ENCODE results near the gene LCE3C. TPM values are rescaled to one million over a fixed set of nuclear protein-coding genes. Genes with fewer than 3 reads are reported as not detected.

Gene LCE3C
- total and polyA plus RNA-seq, 7 experiments from 2014 or later: not detected

- peaks cover 0 to 4% (median 0%) of the 10 kb centered on the region in 7 donors for H3K4me1 Mint-ChIP-seq
- CTCF ChIA-PET: no interaction called here
- Histone ChIP-seq H3K4me1 (ENCODE audit: control insufficient read depth in 2 of 2, insufficient read depth in 2 of 2, low read length in 2 of 2) (no peaks in the 10 kb centered on the region), H3K9me3 (ENCODE audit: control insufficient read depth in 2 of 3, low read length in 3 of 3) (no peaks in the 10 kb centered on the region), H3K27me3 (ENCODE audit: control insufficient read depth in 2 of 2, insufficient read depth in 2 of 2, low read length in 2 of 2) (peaks cover 0 to 5% of the 10 kb centered on the region in 2 donors), H3K36me3 (ENCODE audit: control insufficient read depth in 2 of 3, insufficient read depth in 3 of 3, low read length in 3 of 3) (no peaks in the 10 kb centered on the region), H3K4me3 (ENCODE audit: low read length) (no peak overlapping the region), H3K27ac (ENCODE audit: low read depth, low read length) (no peak overlapping the region)
- no peak overlapping the region for H3K4me3 Mint-ChIP-seq
- peaks cover 7 to 64% (median 48%) of the 10 kb centered on the region in 5 donors for H3K27me3 Mint-ChIP-seq
- DNase-seq: no peak
- no peaks in the 10 kb centered on the region for H3K36me3 Mint-ChIP-seq
- peaks cover 0 to 8% (median 2%) of the 10 kb centered on the region in 11 donors for H3K9me3 Mint-ChIP-seq
- intact Hi-C loops (cut with micrococcal nuclease): no loop called here
- POLR2A ChIA-PET: no interaction called here
- no peak overlapping the region for H3K27ac Mint-ChIP-seq
- ATAC-seq: no peak
These were observed 26.7 kb downstream of the LCE3C start for GRCh38 chr1:152626744-152627143.

- Mint-ChIP-seq H3K4me1 (no peaks in the 10 kb centered on the region), H3K27me3 (peaks cover 16 to 43% (median 32%) of the 10 kb centered on the region in 5 donors), H3K27ac (peak overlapping the region in 1 of 9 donors; percentile 4), H3K9me3 (peaks cover 0 to 16% (median 2%) of the 10 kb centered on the region in 11 donors), H3K4me3 (no peak overlapping the region), H3K36me3 (no peaks in the 10 kb centered on the region)
- H3K9me3 ChIP-seq (ENCODE audit: control insufficient read depth in 2 of 3, low read length in 3 of 3): no peaks in the 10 kb centered on the region
- no peak overlapping the region for H3K27ac ChIP-seq (ENCODE audit: low read depth, low read length)
- ChIA-PET CTCF (no interaction called here), POLR2A (no interaction called here)
- peaks cover 0 to 5% of the 10 kb centered on the region in 2 donors for H3K27me3 ChIP-seq (ENCODE audit: control insufficient read depth in 2 of 2, insufficient read depth in 2 of 2, low read length in 2 of 2)
- intact Hi-C loops (cut with micrococcal nuclease): no loop called here
- DNase-seq: no peak
- no peak overlapping the region for H3K4me3 ChIP-seq (ENCODE audit: low read length)
- no peaks in the 10 kb centered on the region for H3K4me1 ChIP-seq (ENCODE audit: control insufficient read depth in 2 of 2, insufficient read depth in 2 of 2, low read length in 2 of 2)
- no peaks in the 10 kb centered on the region for H3K36me3 ChIP-seq (ENCODE audit: control insufficient read depth in 2 of 3, insufficient read depth in 3 of 3, low read length in 3 of 3)
- no peak for ATAC-seq
These were observed 30.6 kb downstream of the LCE3C start for GRCh38 chr1:152630596-152630995.

GRCh38 chr1:152640351-152640750, 40.3 kb downstream of the LCE3C start:
- H3K4me1 Mint-ChIP-seq: peaks cover 0 to 2% (median 0%) of the 10 kb centered on the region in 7 donors
- H3K27me3 Mint-ChIP-seq: peaks cover 5 to 22% (median 11%) of the 10 kb centered on the region in 5 donors
- H3K9me3 Mint-ChIP-seq: peaks cover 0 to 12% (median 0%) of the 10 kb centered on the region in 11 donors
- no peak for DNase-seq
- Histone ChIP-seq H3K4me1 (ENCODE audit: control insufficient read depth in 2 of 2, insufficient read depth in 2 of 2, low read length in 2 of 2) (no peaks in the 10 kb centered on the region), H3K4me3 (ENCODE audit: low read length) (no peak overlapping the region), H3K27me3 (ENCODE audit: control insufficient read depth in 2 of 2, insufficient read depth in 2 of 2, low read length in 2 of 2) (no peaks in the 10 kb centered on the region), H3K9me3 (ENCODE audit: control insufficient read depth in 2 of 3, low read length in 3 of 3) (no peaks in the 10 kb centered on the region), H3K27ac (ENCODE audit: low read depth, low read length) (no peak overlapping the region), H3K36me3 (ENCODE audit: control insufficient read depth in 2 of 3, insufficient read depth in 3 of 3, low read length in 3 of 3) (no peaks in the 10 kb centered on the region)
- no peak overlapping the region for H3K27ac Mint-ChIP-seq
- H3K36me3 Mint-ChIP-seq: no peaks in the 10 kb centered on the region
- ChIA-PET POLR2A (no interaction called here), CTCF (no interaction called here)
- no peak overlapping the region for H3K4me3 Mint-ChIP-seq
- intact Hi-C loops (cut with micrococcal nuclease): no loop called here
- no peak for ATAC-seq

- Mint-ChIP-seq H3K36me3 (no peaks in the 10 kb centered on the region), H3K27me3 (peaks cover 9 to 42% (median 29%) of the 10 kb centered on the region in 5 donors), H3K4me1 (peaks cover 0 to 2% (median 0%) of the 10 kb centered on the region in 7 donors), H3K4me3 (no peak overlapping the region), H3K27ac (no peak overlapping the region), H3K9me3 (peaks cover 0 to 10% (median 0%) of the 10 kb centered on the region in 11 donors)
- no peaks in the 10 kb centered on the region for H3K36me3 ChIP-seq (ENCODE audit: control insufficient read depth in 2 of 3, insufficient read depth in 3 of 3, low read length in 3 of 3)
- CTCF ChIA-PET: no interaction called here
- no peaks in the 10 kb centered on the region for H3K27me3 ChIP-seq (ENCODE audit: control insufficient read depth in 2 of 2, insufficient read depth in 2 of 2, low read length in 2 of 2)
- POLR2A ChIA-PET: no interaction called here
- intact Hi-C loops (cut with micrococcal nuclease): no loop called here
- H3K4me1 ChIP-seq (ENCODE audit: control insufficient read depth in 2 of 2, insufficient read depth in 2 of 2, low read length in 2 of 2): no peaks in the 10 kb centered on the region
- no peaks in the 10 kb centered on the region for H3K9me3 ChIP-seq (ENCODE audit: control insufficient read depth in 2 of 3, low read length in 3 of 3)
- H3K27ac ChIP-seq (ENCODE audit: low read depth, low read length): no peak overlapping the region
- DNase-seq (no peak), ATAC-seq (no peak)
- no peak overlapping the region for H3K4me3 ChIP-seq (ENCODE audit: low read length)
These were observed 43.9 kb downstream of the LCE3C start for GRCh38 chr1:152643945-152644344.

GRCh38 chr1:152645146-152645545, 45.1 kb downstream of the LCE3C start:
- Mint-ChIP-seq H3K27me3 (peaks cover 10 to 42% (median 35%) of the 10 kb centered on the region in 5 donors), H3K36me3 (no peaks in the 10 kb centered on the region), H3K9me3 (peaks cover 0 to 4% (median 0%) of the 10 kb centered on the region in 11 donors), H3K4me3 (no peak overlapping the region), H3K27ac (no peak overlapping the region), H3K4me1 (peaks cover 0 to 2% (median 0%) of the 10 kb centered on the region in 7 donors)
- Histone ChIP-seq H3K27me3 (ENCODE audit: control insufficient read depth in 2 of 2, insufficient read depth in 2 of 2, low read length in 2 of 2) (no peaks in the 10 kb centered on the region), H3K27ac (ENCODE audit: low read depth, low read length) (no peak overlapping the region), H3K4me3 (ENCODE audit: low read length) (no peak overlapping the region), H3K4me1 (ENCODE audit: control insufficient read depth in 2 of 2, insufficient read depth in 2 of 2, low read length in 2 of 2) (no peaks in the 10 kb centered on the region), H3K36me3 (ENCODE audit: control insufficient read depth in 2 of 3, insufficient read depth in 3 of 3, low read length in 3 of 3) (no peaks in the 10 kb centered on the region), H3K9me3 (ENCODE audit: control insufficient read depth in 2 of 3, low read length in 3 of 3) (no peaks in the 10 kb centered on the region)
- no peak for ATAC-seq
- ChIA-PET POLR2A (no interaction called here), CTCF (interaction anchor here (0.9 kb wide), 1 partner anchor 9 kb away, joined by 3 read pairs; no protein-coding TSS in a partner anchor)
- intact Hi-C loops (cut with micrococcal nuclease): no loop called here
- no peak for DNase-seq

- H3K4me3 Mint-ChIP-seq: no peak overlapping the region
These were observed 46.6 kb downstream of the LCE3C start for GRCh38 chr1:152646656-152647055.

More at GRCh38 chr1:152646656-152647055, 46.6 kb downstream of the LCE3C start:
- intact Hi-C loops (cut with micrococcal nuclease): no loop called here
- ATAC-seq (no peak), DNase-seq (no peak)
- Histone ChIP-seq H3K9me3 (ENCODE audit: control insufficient read depth in 2 of 3, low read length in 3 of 3) (no peaks in the 10 kb centered on the region), H3K27ac (ENCODE audit: low read depth, low read length) (no peak overlapping the region), H3K36me3 (ENCODE audit: control insufficient read depth in 2 of 3, insufficient read depth in 3 of 3, low read length in 3 of 3) (no peaks in the 10 kb centered on the region), H3K27me3 (ENCODE audit: control insufficient read depth in 2 of 2, insufficient read depth in 2 of 2, low read length in 2 of 2) (no peaks in the 10 kb centered on the region), H3K4me3 (ENCODE audit: low read length) (no peak overlapping the region), H3K4me1 (ENCODE audit: control insufficient read depth in 2 of 2, insufficient read depth in 2 of 2, low read length in 2 of 2) (no peaks in the 10 kb centered on the region)
- H3K9me3 Mint-ChIP-seq: peaks cover 0 to 2% (median 0%) of the 10 kb centered on the region in 11 donors
- no peak overlapping the region for H3K27ac Mint-ChIP-seq
- no peaks in the 10 kb centered on the region for H3K36me3 Mint-ChIP-seq
- peaks cover 0 to 2% (median 0%) of the 10 kb centered on the region in 7 donors for H3K4me1 Mint-ChIP-seq
- peaks cover 18 to 49% (median 44%) of the 10 kb centered on the region in 5 donors for H3K27me3 Mint-ChIP-seq
- ChIA-PET POLR2A (no interaction called here), CTCF (no interaction called here)
